ENCODE measurements around the gene CCDC9. TPM values are rescaled to one million over a fixed set of nuclear protein-coding genes. Genes with fewer than 3 reads are reported as not detected.
A peak's percentile ranks its signal among the peaks of the same experiment; 100 is the strongest.

The CCDC9 gene
- total RNA-seq, 4 donors from 2014 or later = 12.1 to 104 (median 35.8) TPM

- Histone ChIP-seq H3K27me3 (no peaks in the 10 kb centered on the region), H3K9me3 (no peaks in the 10 kb centered on the region), H3K4me1 (no peaks in the 10 kb centered on the region), H3K4me3 (no peak overlapping the region), H3K36me3 (no peaks in the 10 kb centered on the region), H3K27ac (no peak overlapping the region)
- DNase-seq = no peak
- TF ChIP-seq POLR2A (IDR thresholded peaks at IDR 0.05) (no peak), CTCF (IDR thresholded peaks at IDR 0.05) (no peak)
These were observed 47.6 kb downstream of the CCDC9 start for GRCh38 chr19:47303966-47304365.

- Histone ChIP-seq H3K4me3 (no peak overlapping the region), H3K36me3 (no peaks in the 10 kb centered on the region)
These were observed 49.0 kb downstream of the CCDC9 start for GRCh38 chr19:47305309-47305751.

GRCh38 chr19:47306303-47306702 is 50.0 kb downstream of the CCDC9 start:
- Histone ChIP-seq H3K4me3 (no peak overlapping the region), H3K27me3 (no peaks in the 10 kb centered on the region), H3K9me3 (no peaks in the 10 kb centered on the region), H3K36me3 (no peaks in the 10 kb centered on the region), H3K27ac (no peak overlapping the region), H3K4me1 (no peaks in the 10 kb centered on the region)
- DNase-seq = no peak
- TF ChIP-seq POLR2A (IDR thresholded peaks at IDR 0.05) (no peak), CTCF (IDR thresholded peaks at IDR 0.05) (no peak)

More at GRCh38 chr19:47305309-47305751, 49.0 kb downstream of the CCDC9 start:
- TF ChIP-seq POLR2A (IDR thresholded peaks at IDR 0.05) = no peak
- TF ChIP-seq CTCF (IDR thresholded peaks at IDR 0.05) = peak; percentile 78 to 94 (median 84)
- H3K27me3 ChIP-seq = no peaks in the 10 kb centered on the region
- peak; percentile 47 to 88 (median 72) for DNase-seq
- no peaks in the 10 kb centered on the region for H3K9me3 ChIP-seq
- no peak overlapping the region for H3K27ac ChIP-seq
- H3K4me1 ChIP-seq = no peaks in the 10 kb centered on the region

- no peaks in the 10 kb centered on the region for H3K4me1 ChIP-seq
- no peak overlapping the region for H3K4me3 ChIP-seq
- TF ChIP-seq CTCF (IDR thresholded peaks at IDR 0.05) (no peak), POLR2A (IDR thresholded peaks at IDR 0.05) (no peak)
- no peaks in the 10 kb centered on the region for H3K27me3 ChIP-seq
- no peak overlapping the region for H3K27ac ChIP-seq
- no peaks in the 10 kb centered on the region for H3K9me3 ChIP-seq
- no peaks in the 10 kb centered on the region for H3K36me3 ChIP-seq
- no peak for DNase-seq
These were observed 52.7 kb downstream of the CCDC9 start for GRCh38 chr19:47309038-47309437.

- no peaks in the 10 kb centered on the region for H3K27me3 ChIP-seq
- no peaks in the 10 kb centered on the region for H3K36me3 ChIP-seq
- no peaks in the 10 kb centered on the region for H3K4me1 ChIP-seq
- no peaks in the 10 kb centered on the region for H3K9me3 ChIP-seq
- peak within 1 kb of the TSS in 1 of 4 donors; percentile 4 for H3K4me3 ChIP-seq
- TF ChIP-seq CTCF (IDR thresholded peaks at IDR 0.05) (no peak), POLR2A (IDR thresholded peaks at IDR 0.05) (no peak)
- DNase-seq = peak in 1 of 3 donors; percentile 55
- peak within 1 kb of the TSS in 2 of 4 donors; percentile 5 to 7 for H3K27ac ChIP-seq
These were observed 53.3 kb downstream of the CCDC9 start, which contains the start of gene C5AR1 for GRCh38 chr19:47309608-47310007. Gene C5AR1 (plus strand): TSS chr19:47309861. CDS start chr19:47309896, 35 bp downstream.

GRCh38 chr19:47310323-47310722 is 54.0 kb downstream of the CCDC9 start:
- DNase-seq = no peak

More at GRCh38 chr19:47310323-47310722, 54.0 kb downstream of the CCDC9 start:
- no peaks in the 10 kb centered on the region for H3K4me1 ChIP-seq
- no peaks in the 10 kb centered on the region for H3K27me3 ChIP-seq
- H3K36me3 ChIP-seq = no peaks in the 10 kb centered on the region
- peak overlapping the region in 1 of 4 donors; percentile 4 for H3K4me3 ChIP-seq
- peak overlapping the region in 1 of 4 donors; percentile 5 for H3K27ac ChIP-seq
- no peaks in the 10 kb centered on the region for H3K9me3 ChIP-seq
- TF ChIP-seq POLR2A (IDR thresholded peaks at IDR 0.05) (no peak), CTCF (IDR thresholded peaks at IDR 0.05) (no peak)

Measured in Peyer's patch (tissue), 4 donors.